Naive thymus-derived CD4-positive, alpha-beta T cell (primary cell): ENCODE data around the gene PPP1R7. TPM values are rescaled to one million over a fixed set of nuclear protein-coding genes. Genes with fewer than 3 reads are reported as not detected.

Source experiments
- ATAC-seq: fragments of 150-1000 bp; cut with Tn5 transposase; 2 replicates; pipeline ENCODE4 v1.10.0; 2021; ENCODE audit warnings: mild to moderate bottlenecking, moderate library complexity
- CTCF ChIA-PET: fragments of 350-600 bp; sonication (Branson Sonifier 250); formaldehyde crosslinking; loops from one replicate; lab custom pipeline; 2021; ENCODE audit warnings: antibody characterized with exemption; lab: Charles Lee
- POLR2A ChIA-PET: fragments of 350-600 bp; sonication (Branson Sonifier 250); formaldehyde crosslinking; loops from one replicate; lab custom pipeline; 2021; ENCODE audit warnings: antibody characterized with exemption, inconsistent platforms; lab: Charles Lee
- DNase-seq, 9 donors: peaks; one replicate each; pipeline versions ENCODE4 v3.0.0 to v3.0.0-alpha.2; 2020 to 2022; ENCODE audit warnings: mixed read lengths in 1 of 9
- H3K27ac ChIP-seq: one replicate; pipeline ENCODE4 v1.7.0; 2013; ENCODE audit warnings: mild to moderate bottlenecking, low read depth, low read length, moderate library complexity
- H3K27me3 ChIP-seq, 2 donors: one replicate each; pipeline ENCODE4 v1.7.0; 2013; ENCODE audit warnings: low read length in 2 of 2, mild to moderate bottlenecking in 2 of 2, moderate library complexity in 2 of 2; ENCODE audit not compliant: control insufficient read depth in 2 of 2, insufficient read depth in 2 of 2
- H3K36me3 ChIP-seq, 3 experiments: 1 replicate in 2 of 3; 2 replicates in 1 of 3; pipeline ENCODE4 v1.7.0; 2013; ENCODE audit warnings: low read length in 3 of 3, mild to moderate bottlenecking in 3 of 3, moderate library complexity in 1 of 3; ENCODE audit not compliant: insufficient read depth in 3 of 3, control insufficient read depth in 2 of 3
- H3K4me1 ChIP-seq, 2 donors: one replicate each; pipeline ENCODE4 v1.7.0; 2013; ENCODE audit warnings: low read length in 2 of 2, mild to moderate bottlenecking in 2 of 2, moderate library complexity in 1 of 2; ENCODE audit not compliant: control insufficient read depth in 2 of 2, insufficient read depth in 2 of 2
- H3K4me3 ChIP-seq: 2 replicates; pipeline ENCODE4 v1.7.0; 2013; ENCODE audit warnings: mild to moderate bottlenecking, low read length
- H3K9me3 ChIP-seq, 3 experiments: 1 replicate in 2 of 3; 2 replicates in 1 of 3; pipeline ENCODE4 v1.7.0; 2013; ENCODE audit warnings: low read length in 3 of 3; ENCODE audit not compliant: control insufficient read depth in 2 of 3
- H3K27ac Mint-ChIP-seq, 9 donors: one replicate each; pipeline ENCODE4 v1.8.0; 2020 to 2022; ENCODE audit warnings: mixed read lengths in 9 of 9, mild to moderate bottlenecking in 8 of 9, moderate library complexity in 5 of 9, inconsistent platforms in 2 of 9
- H3K27me3 Mint-ChIP-seq, 5 donors: one replicate each; pipeline ENCODE4 v1.8.0; 2021 to 2022; ENCODE audit warnings: mixed read lengths in 5 of 5, mild to moderate bottlenecking in 1 of 5
- H3K36me3 Mint-ChIP-seq, 5 donors: one replicate each; pipeline ENCODE4 v1.8.0; 2020 to 2022; ENCODE audit warnings: mixed read lengths in 5 of 5, mild to moderate bottlenecking in 3 of 5, inconsistent platforms in 1 of 5
- H3K4me1 Mint-ChIP-seq, 7 donors: one replicate each; pipeline ENCODE4 v1.8.0; 2020 to 2022; ENCODE audit warnings: mixed read lengths in 7 of 7, mild to moderate bottlenecking in 3 of 7, inconsistent platforms in 1 of 7
- H3K4me3 Mint-ChIP-seq, 10 donors: one replicate each; pipeline ENCODE4 v1.8.0; 2020 to 2022; ENCODE audit warnings: mild to moderate bottlenecking in 10 of 10, mixed read lengths in 10 of 10, moderate library complexity in 6 of 10, inconsistent platforms in 2 of 10
- H3K9me3 Mint-ChIP-seq, 11 donors: one replicate each; pipeline ENCODE4 v1.8.0; 2020 to 2022; ENCODE audit warnings: mixed read lengths in 11 of 11, mild to moderate bottlenecking in 4 of 11, inconsistent platforms in 1 of 11, moderate library complexity in 1 of 11
- intact Hi-C, 2 donors: fragments of 100-400 bp; cut with micrococcal nuclease; formaldehyde crosslinking; loops; one replicate each; pipeline ENCODE4 v1.15.1; 2023
- polyA plus RNA-seq, 2 donors: library from polyadenylated mRNA; unstranded; fragments of 300-500 nt; fragmentation: Illumina TruSeq; gene quantifications; one replicate each; pipeline ENCODE4 v1.2.3, GENCODE V29; 2021
- total RNA-seq, 6 experiments: library from RNA in 5 of 6; stranded (reverse) in 5 of 6; gene quantifications; 1 replicate in 5 of 6; 2 replicates in 1 of 6; pipeline ENCODE4 v1.2.3 and lab custom pipeline; 2021 to 2026

PPP1R7 gene
- total and polyA plus RNA-seq, 7 experiments from 2014 or later: 39.2 to 122 (median 59.0) TPM

- Histone ChIP-seq H3K4me1 (peaks cover 13 to 22% of the 10 kb centered on the region in 2 donors), H3K4me3 (no peak overlapping the region), H3K27me3 (no peaks in the 10 kb centered on the region), H3K9me3 (no peaks in the 10 kb centered on the region), H3K36me3 (peaks cover 0 to 18% (median 0%) of the 10 kb centered on the region in 3 experiments), H3K27ac (no peak overlapping the region)
- Mint-ChIP-seq H3K27me3 (no peaks in the 10 kb centered on the region), H3K4me1 (peaks cover 37 to 58% (median 48%) of the 10 kb centered on the region in 7 donors), H3K9me3 (no peaks in the 10 kb centered on the region), H3K27ac (peak overlapping the region in 7 of 9 donors; percentile 53 to 94 (median 86)), H3K36me3 (peaks cover 0 to 10% (median 4%) of the 10 kb centered on the region in 5 donors), H3K4me3 (peak overlapping the region; percentile 94 to 100 (median 98))
- ChIA-PET POLR2A (interaction anchor here (0.6 to 7.0 kb wide), 6 partner anchors 11 to 273 kb away, joined by 3 to 150 read pairs (median 17); partner anchors contain the start of gene MTERF4), CTCF (interaction anchor here (1.2 to 4.4 kb wide), 3 partner anchors 57 to 169 kb away, joined by 4 to 30 read pairs (median 7); no protein-coding TSS in a partner anchor)
- ATAC-seq (no peak), DNase-seq (no peak)
- intact Hi-C loops: loop anchor here (2.0 to 10.0 kb wide), 5 partner anchors 65 to 553 kb away; partner anchors contain the start of gene ING5 (in 1 of the 2)
Measured at GRCh38 chr2:241151934-241152660, 1.8 kb downstream of the PPP1R7 start.

GRCh38 chr2:241153616-241154015 lies 3.3 kb downstream of the PPP1R7 start:
- H3K4me3 ChIP-seq: no peak overlapping the region
- no peak for ATAC-seq
- H3K4me1 ChIP-seq: peaks cover 7 to 16% of the 10 kb centered on the region in 2 donors
- H3K27me3 ChIP-seq: no peaks in the 10 kb centered on the region
- CTCF ChIA-PET: no interaction called here
- H3K9me3 Mint-ChIP-seq: no peaks in the 10 kb centered on the region
- peak overlapping the region in 2 of 9 donors; percentile 3 to 59 for H3K27ac Mint-ChIP-seq
- peaks cover 0 to 19% (median 4%) of the 10 kb centered on the region in 5 donors for H3K36me3 Mint-ChIP-seq
- H3K4me3 Mint-ChIP-seq: peak overlapping the region in 2 of 10 donors; percentile 56 to 57
- H3K36me3 ChIP-seq: peaks cover 5 to 33% (median 6%) of the 10 kb centered on the region in 3 experiments
- H3K4me1 Mint-ChIP-seq: peaks cover 33 to 52% (median 38%) of the 10 kb centered on the region in 7 donors
- POLR2A ChIA-PET: interaction anchor here (7.0 kb wide), 1 partner anchor 47 kb away, joined by 150 read pairs; the partner anchor contains the start of gene MTERF4
- no peak overlapping the region for H3K27ac ChIP-seq
- no peak for DNase-seq
- intact Hi-C loops: loop anchor here (5.0 to 10.0 kb wide), 4 partner anchors 64 to 551 kb away; partner anchors contain the start of gene ING5 (in 1 of the 2)
- no peaks in the 10 kb centered on the region for H3K9me3 ChIP-seq
- no peaks in the 10 kb centered on the region for H3K27me3 Mint-ChIP-seq

DNA sequence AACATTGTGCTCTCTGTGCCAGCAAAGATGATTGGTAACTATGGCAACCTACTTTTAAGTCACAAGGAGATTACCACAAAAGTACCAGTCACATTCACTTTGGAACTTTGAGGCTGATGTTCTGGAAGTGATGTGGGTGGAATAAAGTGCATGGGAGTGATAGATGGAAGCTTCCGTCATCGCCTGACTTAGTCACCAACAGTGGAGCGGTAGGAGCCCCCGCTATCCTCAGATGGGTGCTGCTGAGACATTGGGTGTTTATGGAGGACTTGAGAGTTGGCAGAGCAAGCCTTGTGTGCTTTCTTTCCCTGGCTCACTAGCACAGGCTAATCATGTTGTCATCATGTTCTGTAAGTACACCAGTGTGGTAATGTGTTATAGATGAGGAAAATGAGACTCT lies 4.6 kb downstream of the PPP1R7 start:
- intact Hi-C loops: loop anchor here (5.0 to 10.0 kb wide), 4 partner anchors 62 to 550 kb away; partner anchors contain the start of gene ING5 (in 1 of the 2)

DNA sequence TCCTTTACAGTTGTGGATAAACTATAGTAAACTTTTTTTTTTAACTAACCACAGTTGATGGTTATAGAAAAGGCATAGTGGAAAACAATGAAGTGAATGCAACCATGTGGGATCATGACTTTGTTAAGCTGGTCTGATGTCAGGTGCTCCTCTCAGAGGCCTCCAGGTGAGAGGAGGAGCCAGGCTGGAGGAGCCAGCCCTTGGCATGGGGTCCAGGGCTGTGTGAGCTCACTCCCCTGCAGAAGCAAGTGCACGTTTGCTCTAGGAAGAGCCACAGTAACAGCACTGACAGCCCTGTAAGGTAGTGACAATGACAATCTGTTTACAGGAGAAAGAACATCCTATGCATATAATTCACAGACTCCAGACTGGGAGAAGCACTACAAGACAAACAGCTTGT lies 5.7 kb downstream of the PPP1R7 start:
- Histone ChIP-seq H3K9me3 (no peaks in the 10 kb centered on the region), H3K4me3 (no peak overlapping the region), H3K27me3 (no peaks in the 10 kb centered on the region), H3K4me1 (peaks cover 5 to 12% of the 10 kb centered on the region in 2 donors), H3K27ac (no peak overlapping the region), H3K36me3 (peaks cover 5 to 50% (median 10%) of the 10 kb centered on the region in 3 experiments)
- Mint-ChIP-seq H3K4me3 (no peak overlapping the region), H3K27me3 (no peaks in the 10 kb centered on the region), H3K36me3 (peaks cover 4 to 30% (median 5%) of the 10 kb centered on the region in 5 donors), H3K4me1 (peaks cover 24 to 44% (median 28%) of the 10 kb centered on the region in 7 donors), H3K9me3 (no peaks in the 10 kb centered on the region), H3K27ac (no peak overlapping the region)
- DNase-seq: no peak
- intact Hi-C loops: loop anchor here (10.0 kb wide), 2 partner anchors 241 to 549 kb away; partner anchors contain the start of gene ING5 (in 1 of the 2)
- POLR2A ChIA-PET: interaction anchor here (0.8 kb wide), 1 partner anchor 27 kb away, joined by 3 read pairs; no protein-coding TSS in a partner anchor
- no peak for ATAC-seq
- CTCF ChIA-PET: no interaction called here

More for the DNA sequence above, 4.6 kb downstream of the PPP1R7 start:
- peaks cover 5 to 42% (median 10%) of the 10 kb centered on the region in 3 experiments for H3K36me3 ChIP-seq
- Mint-ChIP-seq H3K9me3 (no peaks in the 10 kb centered on the region), H3K4me1 (peaks cover 31 to 51% (median 36%) of the 10 kb centered on the region in 7 donors), H3K27ac (peak overlapping the region in 2 of 9 donors; percentile 26 to 48), H3K4me3 (no peak overlapping the region), H3K36me3 (peaks cover 4 to 25% (median 5%) of the 10 kb centered on the region in 5 donors), H3K27me3 (no peaks in the 10 kb centered on the region)
- no peak overlapping the region for H3K27ac ChIP-seq
- ATAC-seq (no peak), DNase-seq (no peak)
- no peaks in the 10 kb centered on the region for H3K27me3 ChIP-seq
- no peak overlapping the region for H3K4me3 ChIP-seq
- ChIA-PET CTCF (no interaction called here), POLR2A (no interaction called here)
- no peaks in the 10 kb centered on the region for H3K9me3 ChIP-seq
- H3K4me1 ChIP-seq: peaks cover 5 to 15% of the 10 kb centered on the region in 2 donors

DNA sequence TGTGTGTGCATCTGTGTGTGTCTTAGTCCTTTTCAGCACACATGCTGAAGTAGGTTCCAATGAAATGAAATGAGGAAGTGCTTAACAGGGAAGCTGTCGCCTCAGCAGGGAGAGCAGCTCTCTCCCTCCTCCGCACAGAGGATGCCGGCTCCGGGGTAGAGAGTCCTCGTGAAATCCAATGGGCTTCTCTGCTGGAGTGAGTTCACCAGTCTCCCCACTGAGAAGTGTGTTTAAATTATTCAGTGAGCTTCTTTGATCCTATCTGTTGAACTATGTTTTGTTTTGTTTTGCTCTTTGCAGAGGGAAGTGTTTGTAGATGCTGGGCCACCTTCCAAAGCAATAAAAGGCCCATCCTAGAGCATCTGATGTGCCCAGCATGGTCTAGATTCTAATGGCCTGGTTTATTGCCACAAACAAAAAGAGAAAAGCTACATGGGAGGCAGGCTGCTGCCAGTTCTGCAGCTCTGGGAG lies 6.7 kb downstream of the PPP1R7 start:
- peak; percentile 41 for ATAC-seq
- Mint-ChIP-seq H3K27ac (peak overlapping the region in 3 of 9 donors; percentile 45 to 67 (median 57)), H3K4me1 (peaks cover 14 to 33% (median 17%) of the 10 kb centered on the region in 7 donors), H3K36me3 (peaks cover 4 to 37% (median 6%) of the 10 kb centered on the region in 5 donors), H3K27me3 (no peaks in the 10 kb centered on the region), H3K4me3 (no peak overlapping the region), H3K9me3 (no peaks in the 10 kb centered on the region)
- Histone ChIP-seq H3K4me1 (peaks cover 0 to 1% of the 10 kb centered on the region in 2 donors), H3K27me3 (no peaks in the 10 kb centered on the region), H3K27ac (no peak overlapping the region), H3K36me3 (peaks cover 5 to 57% (median 10%) of the 10 kb centered on the region in 3 experiments), H3K9me3 (no peaks in the 10 kb centered on the region), H3K4me3 (no peak overlapping the region)
- ChIA-PET CTCF (no interaction called here), POLR2A (no interaction called here)
- no peak for DNase-seq
- intact Hi-C loops: loop anchor here (10.0 kb wide), 2 partner anchors 242 to 548 kb away; partner anchors contain the start of gene ING5 (in 1 of the 2)

GRCh38 chr2:241157841-241158545 lies 7.7 kb downstream of the PPP1R7 start:
- H3K9me3 ChIP-seq: no peaks in the 10 kb centered on the region
- Mint-ChIP-seq H3K4me1 (peaks cover 11 to 27% (median 15%) of the 10 kb centered on the region in 7 donors), H3K9me3 (no peaks in the 10 kb centered on the region), H3K27ac (peak overlapping the region in 1 of 9 donors; percentile 40), H3K36me3 (peaks cover 8 to 43% (median 11%) of the 10 kb centered on the region in 5 donors), H3K4me3 (no peak overlapping the region), H3K27me3 (no peaks in the 10 kb centered on the region)
- ChIA-PET POLR2A (no interaction called here), CTCF (no interaction called here)
- no peak for ATAC-seq
- intact Hi-C loops: loop anchor here (10.0 kb wide), 2 partner anchors 243 to 547 kb away; partner anchors contain the start of gene ING5 (in 1 of the 2)
- H3K4me1 ChIP-seq: no peaks in the 10 kb centered on the region
- H3K27me3 ChIP-seq: no peaks in the 10 kb centered on the region
- H3K4me3 ChIP-seq: no peak overlapping the region
- no peak for DNase-seq
- H3K27ac ChIP-seq: no peak overlapping the region
- H3K36me3 ChIP-seq: peaks cover 5 to 64% (median 11%) of the 10 kb centered on the region in 3 experiments
